IMR-90 (cell line): ENCODE data around the gene PRADC1. TPM values are rescaled to one million over a fixed set of nuclear protein-coding genes. Genes with fewer than 3 reads are reported as not detected.

Experiments
- ATAC-seq: fragments of 200-7000 bp; cut with Tn5 transposase; 2 replicates; pipeline ENCODE4 v1.9.1; 2020; ENCODE audit warnings: low read depth, mild to moderate bottlenecking, moderate library complexity
- BruUV-seq: library from RNA; stranded (reverse); fragments of 400-500 nt; replicated peaks from 2 replicates; lab custom pipeline; 2021; lab: Mats Ljungman, UMichigan
- CTCF ChIA-PET: fragments of 300-600 bp; formaldehyde crosslinking; extraction: SDS; loops from one replicate; lab custom pipeline; 2021; ENCODE audit warnings: antibody characterized with exemption; lab: Yijun Ruan, JAX
- POLR2A ChIA-PET: fragments of 300-600 bp; sonication (Branson Sonifier 250); formaldehyde crosslinking; loops from one replicate; lab custom pipeline; 2022; ENCODE audit warnings: antibody characterized with exemption; ENCODE audit not compliant: unreplicated experiment; lab: Charles Lee
- DNase-seq: peaks from one replicate; pipeline ENCODE4 v3.0.0; 2013
- H2AFZ ChIP-seq: replicated peaks from 2 replicates; pipeline ENCODE3; 2013; ENCODE audit warnings: low read length, mild to moderate bottlenecking; ENCODE audit not compliant: poor library complexity
- H2AK5ac ChIP-seq: 2 replicates; pipeline ENCODE4 v1.6.1; 2013; ENCODE audit warnings: low read depth, low read length, inconsistent platforms
- H2AK9ac ChIP-seq: replicated peaks from 2 replicates; pipeline ENCODE3; 2013; ENCODE audit warnings: mild to moderate bottlenecking, low read depth, low read length, moderate library complexity; ENCODE audit not compliant: poor library complexity
- H2BK120ac ChIP-seq: 2 replicates; pipeline ENCODE4 v1.6.1; 2013; ENCODE audit warnings: low read depth, low read length, inconsistent platforms
- H2BK15ac ChIP-seq: 3 replicates; pipeline ENCODE4 v1.6.1; 2013; ENCODE audit warnings: low read depth, low read length, inconsistent platforms
- H2BK20ac ChIP-seq: 2 replicates; pipeline ENCODE4 v1.6.1; 2013; ENCODE audit warnings: low read depth, mild to moderate bottlenecking, inconsistent platforms, low read length, moderate library complexity
- H2BK5ac ChIP-seq: 2 replicates; pipeline ENCODE4 v1.6.1; 2013; ENCODE audit warnings: mild to moderate bottlenecking, low read depth, low read length, inconsistent platforms; ENCODE audit not compliant: poor library complexity, severe bottlenecking
- H3K14ac ChIP-seq: replicated peaks from 2 replicates; pipeline ENCODE4 v1.6.1; 2013; ENCODE audit warnings: low read depth, low read length, inconsistent platforms
- H3K18ac ChIP-seq: 2 replicates; pipeline ENCODE4 v1.6.1; 2013; ENCODE audit warnings: low read depth, low read length, control low read depth
- H3K23ac ChIP-seq: 2 replicates; pipeline ENCODE4 v1.6.1; 2013; ENCODE audit warnings: low read depth, low read length, inconsistent platforms
- H3K27ac ChIP-seq: 2 replicates; pipeline ENCODE4 v1.5.1; 2013; ENCODE audit warnings: mild to moderate bottlenecking, control low read depth, low read length; ENCODE audit not compliant: insufficient read depth
- H3K27me3 ChIP-seq: 2 replicates; pipeline ENCODE4 v1.6.1; 2013; ENCODE audit warnings: low read length; ENCODE audit not compliant: control insufficient read depth, insufficient read depth
- H3K36me3 ChIP-seq: 2 replicates; pipeline ENCODE4 v1.6.1; 2013; ENCODE audit warnings: low read length, mixed read lengths; ENCODE audit not compliant: control insufficient read depth, insufficient read depth
- H3K4ac ChIP-seq: 2 replicates; pipeline ENCODE4 v1.6.1; 2013; ENCODE audit warnings: low read depth, low read length, inconsistent platforms
- H3K4me1 ChIP-seq: 2 replicates; pipeline ENCODE4 v1.6.1; 2013; ENCODE audit warnings: low read length, mixed read lengths; ENCODE audit not compliant: control insufficient read depth, insufficient read depth
- H3K4me2 ChIP-seq: 2 replicates; pipeline ENCODE4 v1.6.1; 2013; ENCODE audit warnings: low read depth, mild to moderate bottlenecking, control low read depth, low read length, moderate library complexity
- H3K4me3 ChIP-seq: 2 replicates; pipeline ENCODE4 v1.5.1; 2013; ENCODE audit warnings: low read depth, mild to moderate bottlenecking, control low read depth, low read length, moderate library complexity; ENCODE audit not compliant: insufficient read depth
- H3K56ac ChIP-seq: 2 replicates; pipeline ENCODE4 v1.6.1; 2013; ENCODE audit warnings: low read length, inconsistent platforms; ENCODE audit not compliant: insufficient read depth; ENCODE audit errors: extremely low read depth
- H3K79me1 ChIP-seq, 2 experiments: 2 replicates each; pipeline ENCODE4 v1.6.1; 2013; ENCODE audit warnings: low read length in 2 of 2, inconsistent platforms in 1 of 2, low read depth in 1 of 2
- H3K9ac ChIP-seq: 2 replicates; pipeline ENCODE4 v1.6.1; 2013; ENCODE audit warnings: low read depth, low read length, control low read depth
- H3K9me1 ChIP-seq: 2 replicates; pipeline ENCODE4 v1.6.1; 2013; ENCODE audit warnings: low read length, inconsistent platforms; ENCODE audit not compliant: insufficient read depth
- H3K9me3 ChIP-seq: 2 replicates; pipeline ENCODE4 v1.6.1; 2013; ENCODE audit warnings: low read length; ENCODE audit not compliant: control insufficient read depth, insufficient read depth
- H4K20me1 ChIP-seq: 2 replicates; pipeline ENCODE4 v1.6.1; 2013; ENCODE audit warnings: low read length, inconsistent platforms; ENCODE audit not compliant: insufficient read depth
- H4K5ac ChIP-seq: 2 replicates; pipeline ENCODE4 v1.6.1; 2013; ENCODE audit warnings: mild to moderate bottlenecking, low read depth, low read length, control low read depth
- H4K8ac ChIP-seq, 2 experiments: 2 replicates each; pipeline ENCODE4 v1.6.1; 2013; ENCODE audit warnings: low read depth in 2 of 2, low read length in 2 of 2, control low read depth in 1 of 2, inconsistent platforms in 1 of 2
- H4K91ac ChIP-seq: 2 replicates; pipeline ENCODE4 v1.6.1; 2013; ENCODE audit warnings: low read depth, low read length, inconsistent platforms; ENCODE audit not compliant: insufficient read depth
- BHLHE40 ChIP-seq: fragments of 150-350 bp; IDR thresholded peaks from 2 replicates; pipeline ENCODE4 v1.6.1; 2016; ENCODE audit warnings: mild to moderate bottlenecking, low read depth, low read length
- CHD1 ChIP-seq: IDR thresholded peaks from 2 replicates; pipeline ENCODE4 v1.6.1; 2012; ENCODE audit warnings: low read depth, low read length, improper control_type of control experiment
- ELK1 ChIP-seq: fragments of 150-350 bp; IDR thresholded peaks from 2 replicates; pipeline ENCODE4 v1.6.1; 2016; ENCODE audit warnings: low read depth, mild to moderate bottlenecking, low read length, moderate library complexity, borderline replicate concordance
- MAFK ChIP-seq: IDR thresholded peaks from 2 replicates; pipeline ENCODE4 v1.6.1; 2012; ENCODE audit warnings: low read depth, low read length, improper control_type of control experiment
- MAZ ChIP-seq: IDR thresholded peaks from 2 replicates; pipeline ENCODE4 v1.6.1; 2012; ENCODE audit warnings: low read depth, mild to moderate bottlenecking, low read length, improper control_type of control experiment, moderate library complexity, borderline replicate concordance
- NFE2L2 ChIP-seq: fragments of 150-350 bp; IDR thresholded peaks from 2 replicates; pipeline ENCODE4 v1.6.1; 2016; ENCODE audit warnings: low read depth, mild to moderate bottlenecking, low read length
- WGBS, 2 experiments: methylation state at CpG; one replicate each; pipeline versions ENCODE4 v1.1.5 to v1.1.7; 2013; ENCODE audit warnings: missing lambda C conversion rate in 2 of 2; ENCODE audit not compliant: insufficient read length in 1 of 2; ENCODE audit errors: extremely low coverage in 2 of 2; 5-methylcytosine and 5-hydroxymethylcytosine counted together
- dilution Hi-C: fragments of 300-500 bp; cut with HindIII; formaldehyde crosslinking; loops from one replicate; pipeline ENCODE4 v1.14.3; 2018; ENCODE audit warnings: low sequenced_read_pairs; ENCODE audit not compliant: unreplicated experiment
- in situ Hi-C: fragments of 300-500 bp; cut with MboI; formaldehyde crosslinking; loops from 3 replicates; pipeline ENCODE4 v1.14.3; 2019; ENCODE audit warnings: low sequenced_read_pairs, inconsistent platforms, mixed read lengths
- intact Hi-C: fragments of 100-400 bp; cut with micrococcal nuclease; formaldehyde crosslinking; loops from 2 replicates; pipeline ENCODE4 v1.10.0; 2022
- polyA plus RNA-seq, 3 experiments: library from polyadenylated mRNA; depleted of rRNA; stranded (reverse); fragments of >200 nt; gene quantifications; 2 replicates each; pipeline ENCODE4 v1.2.3, GENCODE V29; 2012; ENCODE audit warnings: low replicate concordance in 1 of 3
- total RNA-seq: library from RNA; depleted of rRNA; stranded (reverse); fragments of >200 nt; gene quantifications from 2 replicates; pipeline ENCODE4 v1.2.3, GENCODE V29; 2012

Gene PRADC1
- total and polyA plus RNA-seq, 2 of the 4 experiments (the other 2 are of a cell fraction), result 13.1 to 18.4 TPM

- H3K14ac ChIP-seq, result no peak overlapping the region
- intact Hi-C loops, result no loop called here
- H3K4me3 ChIP-seq, result no peak overlapping the region
- H3K36me3 ChIP-seq, result no peaks in the 10 kb centered on the region
- peaks cover 6 to 15% of the 10 kb centered on the region in 2 experiments; a peak in 3 of 4 replicates for H3K79me1 ChIP-seq
- no peak overlapping the region for H3K9ac ChIP-seq
- no peak for ATAC-seq
- no peak overlapping the region for H3K23ac ChIP-seq
- H4K5ac ChIP-seq, result no peak overlapping the region
- no peak overlapping the region for H3K56ac ChIP-seq
- TF ChIP-seq NFE2L2 (no peak), MAFK (no peak), ELK1 (no peak), BHLHE40 (no peak), MAZ (no peak), CHD1 (no peak)
- 0 out of 2 replicates have a peak, but pooled peaks cover 5% of the 10 kb centered on the region for H3K9me1 ChIP-seq
- H3K27me3 ChIP-seq, result peaks cover 19% of the 10 kb centered on the region
- WGBS, 2 experiments, result no CpG with 5 or more reads among the region's 6 CpGs
- in situ Hi-C loops, result no loop called here
- no peak overlapping the region for H2AK9ac ChIP-seq
- H2AK5ac ChIP-seq, result no peak overlapping the region
- dilution Hi-C loops, result no loop called here
- H2BK5ac ChIP-seq, result no peak overlapping the region
- no peak overlapping the region for H2BK15ac ChIP-seq
- no peak overlapping the region for H4K8ac ChIP-seq
- no peak overlapping the region for H3K4ac ChIP-seq
- H4K91ac ChIP-seq, result no peak overlapping the region
- no peak overlapping the region for H3K4me2 ChIP-seq
- H3K18ac ChIP-seq, result no peak overlapping the region
- ChIA-PET POLR2A (no interaction called here), CTCF (interaction anchor here (1.1 kb wide), 1 partner anchor 33 kb away, joined by 3 read pairs; no protein-coding TSS in a partner anchor)
- H2AFZ ChIP-seq, result no peak overlapping the region
- H2BK20ac ChIP-seq, result no peak overlapping the region
- H2BK120ac ChIP-seq, result no peak overlapping the region
- H3K4me1 ChIP-seq, result peaks cover 6% of the 10 kb centered on the region; the same call in 1 of the 2 replicates
- no peak for DNase-seq
- no peak overlapping the region for H3K27ac ChIP-seq
- no peaks in the 10 kb centered on the region for H3K9me3 ChIP-seq
- H4K20me1 ChIP-seq, result no peaks in the 10 kb centered on the region
- no TSS peak for BruUV-seq
These were observed 22.3 kb downstream of the PRADC1 start for GRCh38 chr2:73210696-73211095.
